ENCODE measurements around the gene ADAM12. TPM values are rescaled to one million over a fixed set of nuclear protein-coding genes. Genes with fewer than 3 reads are reported as not detected.

The ADAM12 gene
- total and polyA plus RNA-seq, 12 donors, result 0.08 to 3.9 (median 0.53) TPM

DNA sequence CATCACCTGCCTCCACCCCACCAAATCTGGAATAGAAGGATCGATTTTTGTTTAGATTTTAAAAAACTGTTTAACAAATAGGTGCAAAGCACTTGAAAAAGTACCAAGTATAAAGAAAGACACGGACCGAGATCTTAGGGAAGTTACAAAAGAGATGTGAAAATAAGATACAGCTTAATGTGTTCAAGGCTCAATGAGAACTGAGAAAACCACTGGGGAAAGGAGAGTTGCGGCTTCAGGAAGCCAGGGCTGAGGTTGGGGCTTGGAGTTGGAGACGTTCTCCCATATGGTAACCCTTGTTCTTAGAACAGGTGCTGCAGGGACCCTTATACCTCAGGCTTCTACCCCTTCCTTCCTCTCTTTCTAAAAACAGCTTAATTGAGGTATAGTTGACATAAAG, 351.8 kb downstream of the ADAM12 start:
- intact Hi-C loops (cut with DNase I), result no loop called here
- DNase-seq, result no peak
- no peak for TF ChIP-seq POLR2A (IDR thresholded peaks at IDR 0.05)
- TF ChIP-seq, protein P1, sequence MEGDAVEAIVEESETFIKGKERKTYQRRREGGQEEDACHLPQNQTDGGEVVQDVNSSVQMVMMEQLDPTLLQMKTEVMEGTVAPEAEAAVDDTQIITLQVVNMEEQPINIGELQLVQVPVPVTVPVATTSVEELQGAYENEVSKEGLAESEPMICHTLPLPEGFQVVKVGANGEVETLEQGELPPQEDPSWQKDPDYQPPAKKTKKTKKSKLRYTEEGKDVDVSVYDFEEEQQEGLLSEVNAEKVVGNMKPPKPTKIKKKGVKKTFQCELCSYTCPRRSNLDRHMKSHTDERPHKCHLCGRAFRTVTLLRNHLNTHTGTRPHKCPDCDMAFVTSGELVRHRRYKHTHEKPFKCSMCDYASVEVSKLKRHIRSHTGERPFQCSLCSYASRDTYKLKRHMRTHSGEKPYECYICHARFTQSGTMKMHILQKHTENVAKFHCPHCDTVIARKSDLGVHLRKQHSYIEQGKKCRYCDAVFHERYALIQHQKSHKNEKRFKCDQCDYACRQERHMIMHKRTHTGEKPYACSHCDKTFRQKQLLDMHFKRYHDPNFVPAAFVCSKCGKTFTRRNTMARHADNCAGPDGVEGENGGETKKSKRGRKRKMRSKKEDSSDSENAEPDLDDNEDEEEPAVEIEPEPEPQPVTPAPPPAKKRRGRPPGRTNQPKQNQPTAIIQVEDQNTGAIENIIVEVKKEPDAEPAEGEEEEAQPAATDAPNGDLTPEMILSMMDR (IDR thresholded peaks at IDR 0.05), result no peak
- Histone ChIP-seq H3K27ac (no peak overlapping the region), H3K4me1 (replicated peaks in 1 of 2) (peaks cover under 1 to 2% of the 10 kb centered on the region in 2 donors), H3K9me3 (replicated peaks in 1 of 3) (peaks cover 0 to 8% (median 7%) of the 10 kb centered on the region in 3 donors), H3K4me3 (no peak overlapping the region), H3K27me3 (no peaks in the 10 kb centered on the region), H3K36me3 (replicated peaks in 1 of 2) (no peaks in the 10 kb centered on the region)
- WGBS, 4 donors, result 74 to 84% (median 76%) methylated on average over 5 of the region's 5 CpGs

DNA sequence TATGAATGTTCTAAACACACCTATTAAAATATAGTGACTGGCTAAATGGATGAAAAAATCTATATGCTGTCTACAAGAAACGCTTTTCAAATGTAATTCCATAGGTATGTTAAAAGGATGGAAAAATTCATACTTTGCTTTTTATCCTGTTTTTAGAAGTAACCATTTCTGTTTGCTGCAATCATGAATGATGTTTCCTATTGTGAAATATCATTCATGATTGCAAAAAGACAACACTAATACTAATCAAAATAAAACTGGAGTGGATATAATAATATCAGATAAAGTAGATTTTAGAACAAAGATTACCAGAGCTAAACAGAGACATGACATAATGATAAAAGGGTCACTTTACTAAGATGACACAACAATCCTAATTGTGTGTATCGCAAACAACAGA, 353.7 kb downstream of the ADAM12 start:
- no peaks in the 10 kb centered on the region for H3K27me3 ChIP-seq
- H3K9me3 ChIP-seq (replicated peaks in 1 of 3), result peaks cover 0 to 8% (median 7%) of the 10 kb centered on the region in 3 donors
- no peaks in the 10 kb centered on the region for H3K4me1 ChIP-seq (replicated peaks in 1 of 2)
- 88 to 92% (median 90%) methylated on average over 2 of the region's 2 CpGs for WGBS, 4 donors
- H3K36me3 ChIP-seq (replicated peaks in 1 of 2), result no peaks in the 10 kb centered on the region
- no peak overlapping the region for H3K4me3 ChIP-seq
- intact Hi-C loops (cut with DNase I), result no loop called here
- no peak overlapping the region for H3K27ac ChIP-seq
- TF ChIP-seq, protein P1 (IDR thresholded peaks at IDR 0.05), result no peak
- no peak for DNase-seq

DNA sequence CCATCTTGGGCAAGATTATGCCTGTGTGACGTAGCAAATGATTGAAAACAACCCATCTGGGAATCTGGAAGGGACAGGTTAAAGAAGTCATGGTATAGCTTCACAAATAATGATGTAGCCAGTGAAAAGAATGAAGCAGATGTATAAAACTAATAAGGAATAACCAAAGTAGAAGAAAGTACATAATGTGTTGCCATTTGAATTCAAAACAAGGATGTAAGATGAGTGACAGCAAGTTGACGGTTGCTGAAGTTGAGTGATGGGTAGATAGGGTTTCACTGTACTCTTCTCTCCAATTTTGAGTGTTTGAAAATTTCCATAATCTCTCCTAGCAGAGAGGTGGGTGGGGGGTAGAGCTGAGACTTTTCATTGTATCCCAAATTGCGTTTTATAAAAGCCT, 358.3 kb downstream of the ADAM12 start:
- no peak for DNase-seq
- intact Hi-C loops (cut with DNase I), result no loop called here
- no peaks in the 10 kb centered on the region for H3K36me3 ChIP-seq (replicated peaks in 1 of 2)
- H3K9me3 ChIP-seq (replicated peaks in 1 of 3), result peaks cover 0 to 8% (median 7%) of the 10 kb centered on the region in 3 donors
- H3K4me3 ChIP-seq, result no peak overlapping the region
- no peaks in the 10 kb centered on the region for H3K27me3 ChIP-seq
- no peaks in the 10 kb centered on the region for H3K4me1 ChIP-seq (replicated peaks in 1 of 2)
- WGBS, 4 donors, result 83 to 88% (median 86%) methylated on average over 3 of the region's 3 CpGs
- TF ChIP-seq, protein P1 (IDR thresholded peaks at IDR 0.05), result no peak
- no peak for TF ChIP-seq POLR2A (IDR thresholded peaks at IDR 0.05)
- H3K27ac ChIP-seq, result no peak overlapping the region

DNA sequence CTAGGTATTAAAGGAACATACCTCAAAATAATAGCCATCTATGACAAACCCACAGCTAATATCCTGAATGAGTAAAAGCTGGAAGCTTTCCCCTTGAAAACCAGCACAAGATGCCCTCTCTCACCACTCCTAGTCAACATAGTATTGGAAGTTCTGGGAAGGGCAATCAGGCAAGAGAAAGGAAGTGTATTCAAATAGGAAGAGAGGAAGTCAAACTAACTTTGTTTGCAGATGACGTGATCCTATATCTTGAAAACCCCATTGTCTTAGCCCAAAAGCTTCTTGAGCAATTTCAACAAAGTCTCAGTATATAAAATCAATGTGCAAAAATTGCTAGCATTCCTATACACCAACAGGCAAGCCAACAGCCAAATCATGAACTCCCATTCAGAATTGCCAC, 360.6 kb downstream of the ADAM12 start:
- intact Hi-C loops (cut with DNase I), result no loop called here
- 74 to 96% (median 82%) methylated on average over 1 of the region's 1 CpG for WGBS, 4 donors
- no peaks in the 10 kb centered on the region for H3K4me1 ChIP-seq (replicated peaks in 1 of 2)
- H3K27me3 ChIP-seq, result no peaks in the 10 kb centered on the region
- H3K27ac ChIP-seq, result no peak overlapping the region
- no peak overlapping the region for H3K4me3 ChIP-seq
- TF ChIP-seq POLR2A (IDR thresholded peaks at IDR 0.05), result no peak
- TF ChIP-seq, protein P1 (IDR thresholded peaks at IDR 0.05), result no peak
- H3K9me3 ChIP-seq (replicated peaks in 1 of 3), result no peaks in the 10 kb centered on the region
- no peaks in the 10 kb centered on the region for H3K36me3 ChIP-seq (replicated peaks in 1 of 2)
- no peak for DNase-seq

All from adrenal gland (tissue), 12 donors.